ENCODE results near the gene DOLPP1. TPM values are rescaled to one million over a fixed set of nuclear protein-coding genes. Genes with fewer than 3 reads are reported as not detected.

The DOLPP1 gene
- total and polyA plus RNA-seq, 2 experiments from 2014 or later, result 11.6 to 12.8 TPM

- peaks cover 6% of the 10 kb centered on the region; the same call in 1 of the 2 replicates for H3K36me3 ChIP-seq (ENCODE audit: low read depth)
- in situ Hi-C loops (cut with MboI), result no loop called here
- H3F3A ChIP-seq (ENCODE audit: insufficient read depth), result no peaks in the 10 kb centered on the region
- H3K4me1 ChIP-seq (ENCODE audit: insufficient read depth), result peaks cover 10% of the 10 kb centered on the region
- no peaks in the 10 kb centered on the region for H3K79me2 ChIP-seq (ENCODE audit: insufficient read depth)
- TF ChIP-seq EZH2 (IDR thresholded peaks at IDR 0.05; ENCODE audit: insufficient read depth, poor library complexity, severe bottlenecking), result no peak
- TF ChIP-seq EZH2phosphoT487 (IDR thresholded peaks at IDR 0.05; ENCODE audit: insufficient read depth, low read depth), result no peak
- no peak overlapping the region for H3K27ac ChIP-seq
- no peak for DNase-seq
- H3K9me2 ChIP-seq (ENCODE audit: insufficient read depth), result no peaks in the 10 kb centered on the region
- no peaks in the 10 kb centered on the region for H3K9me3 ChIP-seq (ENCODE audit: low read depth)
- no peak overlapping the region for H3K4me2 ChIP-seq (ENCODE audit: unreplicated experiment)
- H3K9ac ChIP-seq, result no peak overlapping the region
- no peak overlapping the region for H2AFZ ChIP-seq
- no peaks in the 10 kb centered on the region for H4K20me1 ChIP-seq (ENCODE audit: insufficient read depth)
- no peaks in the 10 kb centered on the region for H3K27me3 ChIP-seq (replicated peaks; ENCODE audit: insufficient read depth)
- WGBS, 2 experiments (ENCODE audit: low coverage in 1 of 2, low lambda C conversion rate in 2 of 2, missing lambda C conversion rate in 2 of 2), result 84 to 90% methylated on average over 6 to 9 of the region's 9 CpGs
- no peak overlapping the region for H3K4me3 ChIP-seq
These were observed 17.9 kb upstream of the DOLPP1 start for GRCh38 chr9:129063061-129063460.

- no peaks in the 10 kb centered on the region for H3K9me3 ChIP-seq (ENCODE audit: low read depth)
- H3K4me3 ChIP-seq, result no peak overlapping the region
- no peak overlapping the region for H3K9ac ChIP-seq
- no peaks in the 10 kb centered on the region for H4K20me1 ChIP-seq (ENCODE audit: insufficient read depth)
- H3K4me1 ChIP-seq (ENCODE audit: insufficient read depth), result peaks cover 4% of the 10 kb centered on the region; the same call in 1 of the 2 replicates
- H3K27me3 ChIP-seq (replicated peaks; ENCODE audit: insufficient read depth), result no peaks in the 10 kb centered on the region
- H2AFZ ChIP-seq, result no peak overlapping the region
- TF ChIP-seq EZH2 (IDR thresholded peaks at IDR 0.05; ENCODE audit: insufficient read depth, poor library complexity, severe bottlenecking), result no peak
- no peak for TF ChIP-seq EZH2phosphoT487 (IDR thresholded peaks at IDR 0.05; ENCODE audit: insufficient read depth, low read depth)
- H3K27ac ChIP-seq, result no peak overlapping the region
- no peaks in the 10 kb centered on the region for H3F3A ChIP-seq (ENCODE audit: insufficient read depth)
- no peaks in the 10 kb centered on the region for H3K9me2 ChIP-seq (ENCODE audit: insufficient read depth)
- H3K79me2 ChIP-seq (ENCODE audit: insufficient read depth), result no peaks in the 10 kb centered on the region
- no peak overlapping the region for H3K4me2 ChIP-seq (ENCODE audit: unreplicated experiment)
- in situ Hi-C loops (cut with MboI), result no loop called here
- H3K36me3 ChIP-seq (ENCODE audit: low read depth), result peaks cover 6% of the 10 kb centered on the region; the same call in 1 of the 2 replicates
- DNase-seq, result no peak
- 99% methylated on average over 8 of the region's 8 CpGs for WGBS, 2 experiments (ENCODE audit: low coverage in 1 of 2, low lambda C conversion rate in 2 of 2, missing lambda C conversion rate in 2 of 2)
These were observed 16.4 kb upstream of the DOLPP1 start for GRCh38 chr9:129064499-129064908.

- H3K79me2 ChIP-seq (ENCODE audit: insufficient read depth), result no peaks in the 10 kb centered on the region
These were observed 12.8 kb upstream of the DOLPP1 start for GRCh38 chr9:129068110-129068509.

GRCh38 chr9:129068990-129069861, 11.7 kb upstream of the DOLPP1 start:
- H3K9me3 ChIP-seq (ENCODE audit: low read depth), result no peaks in the 10 kb centered on the region
- WGBS, 2 experiments (ENCODE audit: low coverage in 1 of 2, low lambda C conversion rate in 2 of 2, missing lambda C conversion rate in 2 of 2), result 90% methylated on average over 30 to 31 of the region's 31 CpGs
- no peaks in the 10 kb centered on the region for H3K9me2 ChIP-seq (ENCODE audit: insufficient read depth)
- no peak overlapping the region for H3K27ac ChIP-seq
- DNase-seq, result no peak
- peaks cover 6% of the 10 kb centered on the region; the same call in 1 of the 2 replicates for H3K36me3 ChIP-seq (ENCODE audit: low read depth)
- H3K27me3 ChIP-seq (replicated peaks; ENCODE audit: insufficient read depth), result no peaks in the 10 kb centered on the region
- no peak overlapping the region for H3K4me2 ChIP-seq (ENCODE audit: unreplicated experiment)
- H3K4me3 ChIP-seq, result no peak overlapping the region
- in situ Hi-C loops (cut with MboI), result no loop called here
- H3K9ac ChIP-seq, result no peak overlapping the region
- H3K4me1 ChIP-seq (ENCODE audit: insufficient read depth), result no peaks in the 10 kb centered on the region
- no peak overlapping the region for H2AFZ ChIP-seq
- TF ChIP-seq EZH2phosphoT487 (IDR thresholded peaks at IDR 0.05; ENCODE audit: insufficient read depth, low read depth), result no peak
- TF ChIP-seq EZH2 (IDR thresholded peaks at IDR 0.05; ENCODE audit: insufficient read depth, poor library complexity, severe bottlenecking), result no peak
- no peaks in the 10 kb centered on the region for H3K79me2 ChIP-seq (ENCODE audit: insufficient read depth)
- H4K20me1 ChIP-seq (ENCODE audit: insufficient read depth), result no peaks in the 10 kb centered on the region
- H3F3A ChIP-seq (ENCODE audit: insufficient read depth), result no peaks in the 10 kb centered on the region

More at GRCh38 chr9:129068110-129068509, 12.8 kb upstream of the DOLPP1 start:
- no peaks in the 10 kb centered on the region for H3K27me3 ChIP-seq (replicated peaks; ENCODE audit: insufficient read depth)
- no peaks in the 10 kb centered on the region for H3K9me3 ChIP-seq (ENCODE audit: low read depth)
- no peaks in the 10 kb centered on the region for H3K9me2 ChIP-seq (ENCODE audit: insufficient read depth)
- H3K4me1 ChIP-seq (ENCODE audit: insufficient read depth), result no peaks in the 10 kb centered on the region
- TF ChIP-seq EZH2 (IDR thresholded peaks at IDR 0.05; ENCODE audit: insufficient read depth, poor library complexity, severe bottlenecking) (no peak), EZH2phosphoT487 (IDR thresholded peaks at IDR 0.05; ENCODE audit: insufficient read depth, low read depth) (no peak)
- no peak overlapping the region for H3K27ac ChIP-seq
- DNase-seq, result no peak
- in situ Hi-C loops (cut with MboI), result no loop called here
- H3K9ac ChIP-seq, result no peak overlapping the region
- H3K36me3 ChIP-seq (ENCODE audit: low read depth), result peaks cover 6% of the 10 kb centered on the region; the same call in 1 of the 2 replicates
- no peaks in the 10 kb centered on the region for H3F3A ChIP-seq (ENCODE audit: insufficient read depth)
- no peak overlapping the region for H3K4me3 ChIP-seq
- WGBS, 2 experiments (ENCODE audit: low coverage in 1 of 2, low lambda C conversion rate in 2 of 2, missing lambda C conversion rate in 2 of 2), result 92 to 96% methylated on average over 18 to 19 of the region's 19 CpGs
- no peak overlapping the region for H2AFZ ChIP-seq
- H3K4me2 ChIP-seq (ENCODE audit: unreplicated experiment), result no peak overlapping the region
- H4K20me1 ChIP-seq (ENCODE audit: insufficient read depth), result no peaks in the 10 kb centered on the region

All from GM23248 (cell line).